Measurements from ENCODE around the gene CDK14.

DNA sequence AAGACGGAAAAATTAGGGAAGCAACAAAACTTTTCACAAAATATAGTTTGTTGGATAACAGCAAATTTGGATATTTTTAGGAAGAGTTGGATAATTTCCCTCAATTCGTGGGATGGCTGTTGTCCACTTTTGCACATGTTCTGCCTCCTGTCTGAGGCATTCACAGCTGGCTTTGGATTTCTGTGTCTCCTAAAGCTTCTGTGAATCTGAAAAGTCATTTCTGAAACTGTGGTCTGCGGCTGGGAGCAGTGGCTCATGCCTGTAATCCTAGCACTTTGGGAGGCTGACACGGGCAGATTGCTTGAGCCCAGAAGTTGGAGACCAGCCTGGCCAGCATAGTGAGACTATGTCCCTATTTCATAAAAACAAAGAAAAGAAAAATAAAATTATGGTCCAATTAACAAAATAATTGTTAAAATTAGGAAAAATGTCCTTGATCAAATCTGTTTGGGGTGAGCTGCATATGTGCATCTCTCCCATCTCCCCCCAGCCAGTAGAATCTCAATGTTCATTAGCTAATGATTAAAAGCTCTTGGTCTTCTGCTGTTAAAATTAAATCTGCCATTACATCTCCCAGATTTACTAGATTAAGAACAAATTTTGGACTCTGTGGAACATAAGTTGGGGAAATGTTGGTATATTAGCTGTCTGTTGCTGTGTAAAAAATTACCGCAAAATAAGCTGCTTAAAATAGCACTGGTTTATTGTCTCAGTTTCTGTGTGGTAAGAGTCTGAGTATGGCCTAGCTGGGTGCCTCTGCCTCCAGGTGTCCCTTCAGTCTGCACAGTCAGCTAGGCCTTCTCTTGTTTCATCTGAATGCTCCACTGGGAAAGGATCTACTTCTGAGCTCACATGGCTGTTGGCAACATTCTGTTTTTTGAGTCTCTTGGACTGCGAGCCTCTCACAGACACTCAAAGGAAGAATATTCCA lies 336.1 kb downstream of the CDK14 start:
- TF ChIP-seq, protein P1, sequence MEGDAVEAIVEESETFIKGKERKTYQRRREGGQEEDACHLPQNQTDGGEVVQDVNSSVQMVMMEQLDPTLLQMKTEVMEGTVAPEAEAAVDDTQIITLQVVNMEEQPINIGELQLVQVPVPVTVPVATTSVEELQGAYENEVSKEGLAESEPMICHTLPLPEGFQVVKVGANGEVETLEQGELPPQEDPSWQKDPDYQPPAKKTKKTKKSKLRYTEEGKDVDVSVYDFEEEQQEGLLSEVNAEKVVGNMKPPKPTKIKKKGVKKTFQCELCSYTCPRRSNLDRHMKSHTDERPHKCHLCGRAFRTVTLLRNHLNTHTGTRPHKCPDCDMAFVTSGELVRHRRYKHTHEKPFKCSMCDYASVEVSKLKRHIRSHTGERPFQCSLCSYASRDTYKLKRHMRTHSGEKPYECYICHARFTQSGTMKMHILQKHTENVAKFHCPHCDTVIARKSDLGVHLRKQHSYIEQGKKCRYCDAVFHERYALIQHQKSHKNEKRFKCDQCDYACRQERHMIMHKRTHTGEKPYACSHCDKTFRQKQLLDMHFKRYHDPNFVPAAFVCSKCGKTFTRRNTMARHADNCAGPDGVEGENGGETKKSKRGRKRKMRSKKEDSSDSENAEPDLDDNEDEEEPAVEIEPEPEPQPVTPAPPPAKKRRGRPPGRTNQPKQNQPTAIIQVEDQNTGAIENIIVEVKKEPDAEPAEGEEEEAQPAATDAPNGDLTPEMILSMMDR (IDR thresholded peaks at IDR 0.05), result no peak
- TF ChIP-seq EP300 (IDR thresholded peaks at IDR 0.05) (no peak), POLR2A (IDR thresholded peaks at IDR 0.05) (no peak)
